Measurements from ENCODE around the gene BRD8. TPM values are rescaled to one million over a fixed set of nuclear protein-coding genes. Genes with fewer than 3 reads are reported as not detected.

The BRD8 gene
- total and polyA plus RNA-seq, 3 donors from 2014 or later, result 165 to 303 (median 198) TPM

DNA sequence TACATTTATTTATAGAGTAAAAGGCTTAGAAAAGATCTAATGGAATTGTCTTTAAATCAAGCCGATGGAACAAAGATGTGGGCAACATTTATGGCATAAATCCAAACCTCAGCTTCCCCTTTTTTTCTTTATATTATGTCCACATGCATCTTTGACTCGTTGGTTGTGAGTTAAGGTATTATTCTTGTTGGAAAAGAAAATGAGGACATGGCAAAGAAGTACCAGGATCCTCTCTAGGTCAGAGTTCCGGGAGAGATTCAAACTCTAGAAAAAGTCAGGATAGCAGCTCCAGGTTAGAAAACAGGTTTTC is 38.7 kb downstream of the BRD8 start:
- H3K27ac ChIP-seq, result no peak overlapping the region
- H3K4me3 ChIP-seq, result peak overlapping the region in 1 of 2 donors; percentile 67
- no peak for DNase-seq
- 62 to 68% methylated on average over 3 of the region's 3 CpGs for WGBS, 2 donors
- H3K36me3 ChIP-seq (ENCODE audit: low read depth, missing control alignments), result no peaks in the 10 kb centered on the region
- no peaks in the 10 kb centered on the region for H3K4me1 ChIP-seq
- no peaks in the 10 kb centered on the region for H3K27me3 ChIP-seq
- TF ChIP-seq, protein P1, sequence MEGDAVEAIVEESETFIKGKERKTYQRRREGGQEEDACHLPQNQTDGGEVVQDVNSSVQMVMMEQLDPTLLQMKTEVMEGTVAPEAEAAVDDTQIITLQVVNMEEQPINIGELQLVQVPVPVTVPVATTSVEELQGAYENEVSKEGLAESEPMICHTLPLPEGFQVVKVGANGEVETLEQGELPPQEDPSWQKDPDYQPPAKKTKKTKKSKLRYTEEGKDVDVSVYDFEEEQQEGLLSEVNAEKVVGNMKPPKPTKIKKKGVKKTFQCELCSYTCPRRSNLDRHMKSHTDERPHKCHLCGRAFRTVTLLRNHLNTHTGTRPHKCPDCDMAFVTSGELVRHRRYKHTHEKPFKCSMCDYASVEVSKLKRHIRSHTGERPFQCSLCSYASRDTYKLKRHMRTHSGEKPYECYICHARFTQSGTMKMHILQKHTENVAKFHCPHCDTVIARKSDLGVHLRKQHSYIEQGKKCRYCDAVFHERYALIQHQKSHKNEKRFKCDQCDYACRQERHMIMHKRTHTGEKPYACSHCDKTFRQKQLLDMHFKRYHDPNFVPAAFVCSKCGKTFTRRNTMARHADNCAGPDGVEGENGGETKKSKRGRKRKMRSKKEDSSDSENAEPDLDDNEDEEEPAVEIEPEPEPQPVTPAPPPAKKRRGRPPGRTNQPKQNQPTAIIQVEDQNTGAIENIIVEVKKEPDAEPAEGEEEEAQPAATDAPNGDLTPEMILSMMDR (IDR thresholded peaks at IDR 0.05), result no peak
- TF ChIP-seq POLR2A (IDR thresholded peaks at IDR 0.05), result no peak
- intact Hi-C loops (cut with DNase I; ENCODE audit: low total_unique reads), result loop anchor here (10.0 kb wide), 2 partner anchors 55 to 105 kb away; partner anchors contain the start of genes FAM13B and WNT8A
- H3K9me3 ChIP-seq, result no peaks in the 10 kb centered on the region

DNA sequence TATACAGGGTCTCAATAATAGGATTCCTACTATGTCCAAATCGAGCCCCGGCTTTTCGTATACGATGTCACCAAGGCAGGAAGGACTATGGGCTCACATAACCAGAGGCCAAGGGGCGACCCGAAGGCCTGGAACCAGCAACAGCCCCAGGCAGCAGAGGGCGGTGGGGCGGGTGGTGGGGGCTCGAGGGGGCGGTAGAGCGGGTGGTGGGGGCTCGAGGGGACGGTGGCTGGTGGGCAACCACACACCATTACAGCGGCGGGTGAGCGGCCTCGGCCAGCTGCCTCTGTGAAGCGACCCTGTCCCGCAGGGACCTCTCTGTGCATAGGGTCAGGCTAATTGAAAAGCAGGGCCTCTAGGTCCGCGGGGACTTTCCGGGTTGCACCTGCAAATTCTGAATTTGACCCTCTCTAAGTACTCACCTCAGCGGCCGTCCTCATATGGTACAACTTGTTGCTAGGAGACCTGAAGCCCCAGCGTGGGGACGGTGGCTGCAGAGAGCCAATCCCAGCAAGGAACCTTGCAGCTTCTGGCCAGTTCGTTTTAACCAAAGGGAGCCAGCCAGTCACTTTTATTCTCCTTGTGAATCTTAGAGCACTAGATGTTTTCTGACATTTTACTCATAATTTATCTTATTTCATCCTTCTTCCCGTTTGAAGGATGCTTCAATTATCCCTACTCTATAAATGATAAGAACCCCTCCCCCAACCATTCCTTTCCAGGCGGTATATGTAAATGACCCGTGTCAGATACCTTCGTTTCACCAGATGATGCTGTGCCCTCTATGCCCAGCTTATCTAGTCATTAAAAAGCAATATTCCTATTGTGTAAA is 39.3 kb downstream of the BRD8 start, which contains the start of gene NME5:
NME5 (minus strand) TSS at position 480 of the 832 bp plus-strand sequence. CDS start 648 bp downstream, outside the sequence.
- 8 to 12% methylated on average over 16 to 31 of the region's 31 CpGs for WGBS, 2 donors
- Histone ChIP-seq H3K27ac (peak within 1 kb of the TSS in 1 of 2 donors; percentile 5), H3K36me3 (ENCODE audit: low read depth, missing control alignments) (no peaks in the 10 kb centered on the region), H3K4me3 (peak within 1 kb of the TSS; percentile 67 to 76), H3K4me1 (no peaks in the 10 kb centered on the region), H3K27me3 (no peaks in the 10 kb centered on the region), H3K9me3 (no peaks in the 10 kb centered on the region)
- DNase-seq, result peak; percentile 90
- no peak for TF ChIP-seq POLR2A (IDR thresholded peaks at IDR 0.05)
- TF ChIP-seq, protein P1 (IDR thresholded peaks at IDR 0.05), result no peak
- intact Hi-C loops (cut with DNase I; ENCODE audit: low total_unique reads), result loop anchor here (10.0 kb wide), 2 partner anchors 54 to 104 kb away; partner anchors contain the start of genes FAM13B and WNT8A

GRCh38 chr5:138132543-138132942 is 45.9 kb downstream of the BRD8 start:
- Histone ChIP-seq H3K4me1 (no peaks in the 10 kb centered on the region), H3K27ac (no peak overlapping the region), H3K4me3 (no peak overlapping the region), H3K9me3 (no peaks in the 10 kb centered on the region), H3K36me3 (ENCODE audit: low read depth, missing control alignments) (no peaks in the 10 kb centered on the region), H3K27me3 (no peaks in the 10 kb centered on the region)
- intact Hi-C loops (cut with DNase I; ENCODE audit: low total_unique reads), result loop anchor here (10.0 kb wide), 2 partner anchors 48 to 98 kb away; partner anchors contain the start of genes FAM13B and WNT8A
- TF ChIP-seq, protein P1 (IDR thresholded peaks at IDR 0.05), result no peak
- no peak for TF ChIP-seq POLR2A (IDR thresholded peaks at IDR 0.05)
- DNase-seq, result no peak
- WGBS, 2 donors, result 88 to 92% methylated on average over 7 of the region's 7 CpGs

GRCh38 chr5:138129347-138129746 is 49.1 kb downstream of the BRD8 start:
- TF ChIP-seq, protein P1 (IDR thresholded peaks at IDR 0.05), result no peak
- no peak for TF ChIP-seq POLR2A (IDR thresholded peaks at IDR 0.05)
- no peak overlapping the region for H3K27ac ChIP-seq
- intact Hi-C loops (cut with DNase I; ENCODE audit: low total_unique reads), result no loop called here
- no peak overlapping the region for H3K4me3 ChIP-seq
- H3K27me3 ChIP-seq, result no peaks in the 10 kb centered on the region
- WGBS, 2 donors, result 82% methylated on average over 6 of the region's 6 CpGs
- H3K4me1 ChIP-seq, result no peaks in the 10 kb centered on the region
- DNase-seq, result no peak
- no peaks in the 10 kb centered on the region for H3K36me3 ChIP-seq (ENCODE audit: low read depth, missing control alignments)
- no peaks in the 10 kb centered on the region for H3K9me3 ChIP-seq

Measured in testis (tissue), 3 donors.